HG03139 (cell line): ENCODE results near the gene IPO4.

ENCODE experiments used
- ATAC-seq: cut with Tn5 transposase; IDR thresholded peaks from one replicate; pipeline ENCODE4 v1.9.1; 2021; ENCODE audit not compliant: unreplicated experiment

Gene IPO4

DNA sequence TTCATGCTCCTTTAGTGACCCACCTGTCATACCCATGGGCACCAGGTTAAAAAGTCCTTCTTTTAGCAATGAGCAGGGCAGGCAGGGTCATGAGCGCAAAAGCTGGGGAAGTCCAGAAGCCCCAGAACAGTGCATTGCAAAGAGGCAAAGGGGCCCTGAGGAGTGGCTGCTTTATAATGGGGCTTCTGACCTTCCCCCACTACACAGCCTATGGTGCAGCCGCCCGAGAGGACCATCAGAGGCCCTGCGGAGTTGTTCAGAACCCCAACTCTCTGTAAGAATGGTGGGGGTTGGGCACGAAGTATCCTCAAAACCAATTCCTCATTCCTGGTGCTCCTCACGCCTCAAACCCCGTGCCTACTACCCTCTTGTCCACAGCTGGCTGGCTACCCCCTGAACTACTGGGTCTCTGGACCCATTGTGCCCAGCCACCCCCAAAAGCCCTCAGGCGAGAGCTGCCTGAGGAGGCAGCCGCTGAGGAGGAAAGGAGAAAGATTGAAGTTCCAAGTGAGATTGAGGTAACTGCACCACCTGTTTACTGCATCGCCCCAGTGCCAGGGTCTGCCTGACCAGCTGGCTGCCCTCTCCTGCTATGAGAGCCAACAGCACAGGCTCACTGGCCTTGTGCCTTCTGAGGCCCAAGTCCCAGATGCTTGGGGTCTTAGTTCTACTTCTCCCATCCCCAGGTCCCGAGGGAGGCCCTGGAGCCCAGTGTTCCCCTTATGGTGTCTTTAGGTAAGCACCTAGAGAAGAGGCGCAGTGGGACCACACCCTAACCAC lies 10.0 kb downstream of the IPO4 start:
- ATAC-seq, result no peak

DNA sequence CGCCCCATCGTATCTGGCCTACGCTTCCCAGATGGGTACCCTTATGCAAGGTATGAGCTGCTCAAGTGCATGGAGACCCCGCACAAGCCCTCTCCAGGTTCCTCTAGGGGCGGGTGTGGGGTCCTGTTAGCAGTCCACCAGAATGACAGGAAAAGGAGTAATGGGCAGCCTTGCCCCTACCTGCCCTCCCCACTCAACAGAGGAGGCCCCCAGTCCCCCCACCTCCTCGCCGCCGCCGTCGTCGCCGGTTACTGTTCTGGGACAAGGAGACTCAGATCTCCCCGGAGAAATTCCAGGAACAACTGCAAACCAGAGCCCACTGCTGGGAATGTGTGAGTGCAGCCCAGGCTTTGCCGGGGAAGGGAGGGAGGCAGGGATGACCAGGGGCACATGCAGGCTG lies 10.7 kb downstream of the IPO4 start:
- no peak for ATAC-seq

DNA sequence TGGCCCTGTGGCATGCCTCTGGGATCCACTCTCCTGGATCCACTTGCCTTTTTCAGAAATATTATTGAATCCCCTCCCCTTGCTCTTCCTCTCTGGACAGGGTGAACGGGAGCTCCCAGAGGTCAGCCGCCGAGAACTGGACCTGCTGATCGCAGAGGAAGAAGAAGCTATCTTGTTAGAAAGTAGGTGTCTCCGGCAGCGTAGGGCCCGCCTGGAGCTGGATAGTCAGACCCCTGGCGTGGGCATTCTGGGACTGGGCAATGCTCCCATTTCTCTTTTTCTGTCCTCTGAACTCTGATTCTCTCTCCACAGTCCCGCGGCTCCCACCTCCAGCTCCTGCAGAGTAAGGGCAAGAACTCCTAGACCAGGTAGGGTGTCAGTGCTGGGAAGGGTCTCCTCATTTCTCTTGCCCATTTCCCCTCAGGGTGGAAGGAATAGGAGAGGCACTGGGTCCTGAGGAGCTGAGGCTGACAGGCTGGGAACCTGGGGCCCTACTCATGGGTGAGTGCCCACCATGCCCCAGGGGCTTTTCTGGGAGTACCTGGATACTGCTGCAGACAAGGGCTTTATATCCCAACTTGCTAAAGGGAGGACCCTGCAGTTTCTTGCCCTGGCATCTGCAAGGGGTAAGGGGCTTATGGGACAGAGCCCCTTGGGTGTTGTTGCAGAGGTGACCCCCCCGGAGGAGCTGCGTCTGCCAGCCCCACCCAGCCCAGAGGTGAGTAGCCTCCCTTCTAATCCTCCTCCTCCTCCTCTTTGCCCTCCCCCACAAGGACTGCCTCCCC lies 11.4 kb downstream of the IPO4 start:
- no peak for ATAC-seq

DNA sequence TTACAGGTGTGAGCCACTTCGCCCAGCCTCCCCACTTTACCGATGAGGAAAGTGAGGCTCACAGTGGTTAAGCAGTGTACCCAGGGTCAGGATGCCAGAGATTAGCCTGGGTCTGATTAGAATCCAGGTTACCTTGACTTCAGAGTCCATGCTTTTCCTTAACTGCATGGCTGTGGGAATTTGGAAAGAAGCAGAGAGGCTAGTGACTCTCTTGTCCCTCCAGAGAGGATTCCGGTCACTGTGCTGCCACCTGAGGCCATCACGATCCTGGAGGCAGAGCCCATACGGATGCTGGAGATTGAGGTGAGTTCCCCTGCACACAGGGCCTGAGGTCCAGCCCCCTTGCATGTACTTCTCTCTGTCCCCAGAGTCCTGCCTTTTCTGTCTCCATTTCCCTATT lies 12.0 kb downstream of the IPO4 start:
- ATAC-seq, result no peak

DNA sequence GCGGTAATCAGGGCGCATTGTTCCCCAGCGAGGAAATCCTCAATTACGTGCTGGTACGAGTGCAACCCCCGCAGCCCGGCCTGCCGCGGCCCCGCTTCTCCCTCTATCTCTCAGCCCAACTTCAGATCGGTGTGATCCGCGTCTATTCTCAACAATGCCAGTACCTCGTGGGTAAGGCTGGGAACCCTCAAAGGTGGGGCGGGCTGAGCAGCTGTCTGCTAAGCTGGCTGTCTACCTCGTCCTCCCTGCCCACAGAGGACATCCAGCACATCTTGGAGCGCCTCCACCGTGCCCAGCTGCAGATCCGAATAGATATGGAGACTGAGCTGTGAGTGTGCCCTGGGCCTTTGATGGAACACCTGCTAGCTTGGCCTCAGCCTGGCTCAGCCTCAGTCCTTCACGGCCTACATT lies 15.7 kb downstream of the IPO4 start:
- ATAC-seq, result no peak

DNA sequence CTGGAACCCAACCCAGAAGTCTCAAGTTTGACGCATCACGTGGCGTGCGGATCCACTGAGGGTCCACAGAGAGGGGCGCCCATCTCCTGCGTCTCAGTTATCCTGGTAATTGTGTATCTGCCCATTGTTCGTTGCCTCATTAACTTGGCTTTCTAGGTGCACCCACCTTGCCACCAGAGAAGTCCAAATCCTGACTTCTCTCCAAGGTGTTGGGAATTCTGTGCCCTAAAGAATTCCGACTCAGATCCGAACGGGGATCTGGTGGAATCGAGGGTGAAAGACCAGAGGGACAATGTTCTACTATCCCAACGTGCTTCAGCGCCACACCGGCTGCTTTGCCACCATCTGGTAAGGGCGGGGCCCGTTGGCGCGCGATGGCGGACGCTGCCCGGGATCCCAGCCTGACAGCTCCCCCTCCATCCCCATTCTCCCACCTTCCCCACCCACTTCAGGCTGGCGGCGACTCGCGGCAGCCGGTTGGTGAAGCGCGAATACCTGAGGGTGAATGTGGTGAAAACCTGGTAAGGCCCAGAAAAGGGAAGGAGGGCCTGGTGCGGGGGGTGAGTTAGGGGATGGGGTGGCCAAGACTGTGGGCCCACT lies 16.3 kb downstream of the IPO4 start:
- ATAC-seq, result no peak

DNA sequence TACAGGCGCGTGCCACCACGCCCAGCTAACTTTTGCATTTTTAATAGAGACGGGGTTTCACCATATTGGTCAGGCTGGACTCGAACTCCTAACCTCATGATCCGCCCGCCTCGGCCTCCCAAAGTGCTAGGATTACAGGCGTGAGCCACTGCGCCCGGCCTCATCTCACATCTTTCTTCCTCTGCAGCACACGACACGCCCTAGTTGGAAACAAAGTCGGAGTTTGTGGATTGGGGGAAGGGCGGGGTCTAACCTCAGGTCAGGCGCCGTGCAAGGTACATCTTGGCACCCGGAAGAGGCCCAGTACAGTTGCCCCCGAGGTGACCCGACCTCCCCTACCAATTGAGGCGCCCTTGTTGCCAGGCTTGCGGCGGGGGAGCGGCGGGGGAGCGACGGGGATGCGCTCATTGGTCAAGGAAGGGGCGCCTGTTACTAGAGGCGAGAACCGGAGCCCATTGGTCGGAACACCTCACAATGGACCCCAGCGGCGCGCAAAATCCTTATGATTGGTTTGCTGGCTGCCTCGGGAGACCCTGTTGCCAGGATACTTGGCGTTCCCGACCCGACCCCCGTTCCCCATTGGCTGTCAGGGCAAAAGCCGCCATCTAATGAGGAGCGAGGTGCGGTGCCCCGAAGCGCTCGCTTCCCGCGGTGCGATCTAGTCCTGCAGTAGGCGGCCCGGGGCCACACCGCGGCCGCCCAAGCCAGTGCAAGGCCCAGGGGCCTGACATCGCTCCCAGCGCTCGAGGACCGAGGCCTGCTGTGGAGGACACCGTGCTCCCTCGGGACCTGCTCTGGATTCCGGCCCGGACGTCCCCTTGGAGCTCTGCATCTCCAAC lies 17.0 kb downstream of the IPO4 start, which contains the start of gene REC8:
REC8 (plus strand) TSS at position 659 of the 839 bp plus-strand sequence. CDS start 473 bp downstream, outside the sequence.
- peak; percentile 65 for ATAC-seq

DNA sequence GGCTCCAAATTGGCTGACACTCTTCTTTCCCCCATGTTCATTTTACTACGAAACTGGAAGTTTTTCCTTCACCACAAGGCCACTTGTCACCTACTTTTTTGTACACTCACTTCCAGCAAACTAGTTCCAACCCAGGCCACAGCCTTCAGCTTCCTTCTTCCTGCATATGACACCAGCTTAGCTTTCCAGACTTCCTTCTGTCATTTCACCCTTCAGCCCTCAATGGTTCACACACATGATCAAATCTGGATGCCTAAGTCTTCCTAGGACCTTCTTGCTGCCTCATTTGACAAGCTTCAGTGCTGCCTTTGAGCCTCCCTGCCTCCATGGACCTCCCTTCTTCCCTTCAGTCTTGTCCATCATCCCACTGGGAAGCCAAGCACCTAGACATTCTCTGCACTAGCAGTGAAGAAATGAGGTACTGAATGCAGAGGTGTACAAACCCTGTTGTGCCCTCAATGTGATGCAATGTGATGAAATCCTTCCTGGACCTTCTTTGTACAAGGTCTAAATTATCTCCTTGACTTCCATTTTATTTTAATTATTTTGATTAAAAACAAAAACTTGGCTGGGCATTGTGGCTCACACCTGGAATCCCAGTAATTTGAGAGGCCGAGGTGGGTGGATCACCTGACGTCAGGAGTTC lies 21.0 kb downstream of the IPO4 start:
- ATAC-seq, result no peak

DNA sequence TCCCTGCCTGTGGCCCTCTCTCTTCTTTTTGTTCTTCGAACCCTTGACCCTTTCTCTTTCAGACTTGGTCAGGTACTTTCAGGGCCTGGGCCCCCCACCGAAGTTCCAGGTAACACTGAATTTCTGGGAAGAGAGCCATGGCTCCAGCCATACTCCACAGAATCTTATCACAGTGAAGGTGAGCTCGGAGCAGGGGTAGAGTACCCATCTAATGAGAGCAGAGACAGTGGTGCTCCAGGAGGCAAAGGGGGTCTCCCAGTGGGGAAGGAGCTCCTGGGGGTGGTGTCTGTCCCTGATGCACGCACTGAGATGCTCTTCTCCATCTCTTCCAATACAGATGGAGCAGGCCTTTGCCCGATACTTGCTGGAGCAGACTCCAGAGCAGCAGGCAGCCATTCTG lies 22.8 kb downstream of the IPO4 start:
- no peak for ATAC-seq

DNA sequence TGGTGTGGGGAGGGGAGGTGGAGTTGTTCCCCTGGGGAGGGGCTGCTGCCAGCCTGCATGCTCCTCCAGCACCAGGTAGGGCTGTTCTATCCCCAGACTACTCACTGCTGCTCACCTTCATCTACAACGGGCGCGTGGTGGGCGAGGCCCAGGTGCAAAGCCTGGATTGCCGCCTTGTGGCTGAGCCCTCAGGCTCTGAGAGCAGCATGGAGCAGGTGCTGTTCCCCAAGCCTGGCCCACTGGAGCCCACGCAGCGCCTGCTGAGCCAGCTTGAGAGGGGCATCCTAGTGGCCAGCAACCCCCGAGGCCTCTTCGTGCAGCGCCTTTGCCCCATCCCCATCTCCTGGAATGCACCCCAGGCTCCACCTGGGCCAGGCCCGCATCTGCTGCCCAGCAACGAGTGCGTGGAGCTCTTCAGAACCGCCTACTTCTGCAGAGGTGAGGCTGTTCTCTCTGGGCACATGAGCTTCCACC lies 24.1 kb downstream of the IPO4 start:
- no peak for ATAC-seq

DNA sequence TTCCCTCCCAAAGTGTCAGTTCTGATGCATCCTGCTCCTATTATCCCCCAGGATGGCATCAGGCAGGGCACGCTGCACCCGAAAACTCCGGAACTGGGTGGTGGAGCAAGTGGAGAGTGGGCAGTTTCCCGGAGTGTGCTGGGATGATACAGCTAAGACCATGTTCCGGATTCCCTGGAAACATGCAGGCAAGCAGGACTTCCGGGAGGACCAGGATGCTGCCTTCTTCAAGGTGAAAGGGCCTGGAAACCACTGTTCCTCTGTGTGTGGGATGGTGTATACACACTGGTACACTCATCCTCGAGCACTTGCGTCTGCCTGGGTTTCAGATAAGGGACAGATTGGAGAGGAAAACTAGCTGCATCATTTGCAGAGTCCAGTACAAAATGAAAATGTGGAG lies 26.5 kb downstream of the IPO4 start:
- ATAC-seq, result no peak

DNA sequence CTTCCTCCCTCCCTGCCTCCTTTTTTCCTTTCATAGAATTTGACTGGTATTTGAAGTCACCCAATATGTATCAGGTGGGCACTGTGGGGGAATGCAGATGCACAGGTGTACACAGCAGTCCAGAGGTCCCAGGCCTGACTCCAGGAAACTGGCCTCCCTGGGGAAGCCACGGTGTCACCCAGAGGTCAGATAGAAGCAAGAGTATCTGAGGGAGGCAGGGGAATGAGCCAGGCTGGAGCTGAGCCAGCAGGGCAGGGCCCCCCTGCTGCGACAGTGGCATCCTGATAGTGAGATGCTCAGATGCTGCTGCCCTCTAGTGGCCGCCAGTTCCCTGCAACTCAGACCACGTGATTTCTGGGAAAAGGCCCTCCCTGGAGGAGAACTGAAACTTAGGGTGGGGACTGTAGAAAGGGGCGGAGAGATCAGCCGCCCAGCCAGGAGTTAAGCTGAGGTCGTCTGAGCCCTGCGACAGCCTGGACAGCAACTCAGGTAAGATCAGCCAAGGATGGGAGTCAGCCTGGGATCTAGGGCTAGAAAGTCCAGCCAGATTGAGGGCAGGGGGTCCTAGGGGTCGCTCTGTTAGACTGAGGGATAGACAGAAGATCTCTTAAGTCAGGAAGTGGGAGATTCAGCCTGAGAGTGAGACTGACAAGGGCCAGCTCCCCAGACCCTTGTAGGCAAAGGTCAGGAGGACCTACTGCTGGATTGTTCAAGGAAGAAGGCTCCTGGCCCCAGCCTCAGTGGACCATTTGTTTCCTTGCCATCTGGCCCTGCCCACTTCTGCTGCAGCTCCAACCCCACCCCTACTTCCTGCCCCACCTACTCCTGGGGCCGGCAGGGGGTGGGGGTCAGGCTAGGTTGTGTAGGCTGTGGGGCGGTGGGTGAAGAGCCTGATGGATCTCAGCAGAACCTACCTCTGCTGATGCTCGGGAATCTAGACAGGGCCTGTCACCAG lies 27.5 kb downstream of the IPO4 start, which contains the start of gene IRF9:
IRF9 (plus strand) TSS at position 416 of the 955 bp plus-strand sequence. CDS start 880 bp downstream, outside the sequence.
- ATAC-seq, result peak; percentile 68

DNA sequence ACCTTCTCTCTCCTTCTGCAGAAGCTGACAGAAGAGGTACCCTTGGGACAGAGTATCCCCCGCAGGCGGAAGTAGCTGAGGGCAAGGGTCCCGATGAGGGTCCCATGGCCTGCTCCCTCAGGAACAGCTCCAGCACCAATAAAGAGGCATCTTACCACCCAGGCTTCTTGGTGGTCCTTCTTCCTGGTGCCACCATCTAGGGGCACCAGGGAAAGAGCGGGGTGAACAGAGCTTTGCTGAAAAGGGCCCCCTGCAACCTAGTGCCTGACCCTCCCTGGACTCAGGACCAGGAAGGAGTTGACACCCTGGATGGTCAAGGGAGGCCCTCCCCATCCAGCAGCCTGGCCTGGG lies 28.1 kb downstream of the IPO4 start:
- no peak for ATAC-seq

DNA sequence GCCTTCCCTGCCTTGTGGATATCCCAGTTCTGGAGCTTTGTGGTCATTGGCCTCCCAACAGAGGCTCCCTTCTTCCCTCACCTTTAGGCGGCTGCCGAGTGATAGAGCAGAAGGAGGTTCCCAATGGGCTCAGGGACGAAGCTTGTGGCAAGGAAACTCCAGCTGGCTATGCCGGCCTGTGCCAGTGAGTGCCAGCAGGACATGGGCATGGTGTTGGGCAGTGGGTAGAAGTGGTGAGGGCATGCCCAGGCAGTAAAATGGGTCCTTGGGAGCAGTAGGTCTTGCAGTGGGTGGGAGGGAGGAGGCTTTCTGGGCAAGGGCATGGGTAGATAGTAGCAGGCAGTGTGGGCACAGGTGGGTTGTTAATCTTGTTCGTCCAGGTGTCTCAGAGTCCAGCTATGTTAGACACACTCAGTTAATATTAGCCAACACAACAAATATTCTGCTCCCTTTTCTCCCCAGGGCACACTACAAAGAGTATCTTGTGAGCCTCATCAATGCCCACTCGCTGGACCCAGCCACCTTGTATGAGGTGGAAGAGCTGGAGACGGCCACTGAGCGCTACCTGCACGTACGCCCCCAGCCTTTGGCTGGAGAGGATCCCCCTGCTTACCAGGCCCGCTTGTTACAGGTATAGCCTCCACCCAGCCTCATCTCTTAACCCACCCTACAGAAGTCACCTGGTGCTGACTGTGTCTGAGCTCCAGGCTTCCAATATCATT lies 28.7 kb downstream of the IPO4 start:
- no peak for ATAC-seq

DNA sequence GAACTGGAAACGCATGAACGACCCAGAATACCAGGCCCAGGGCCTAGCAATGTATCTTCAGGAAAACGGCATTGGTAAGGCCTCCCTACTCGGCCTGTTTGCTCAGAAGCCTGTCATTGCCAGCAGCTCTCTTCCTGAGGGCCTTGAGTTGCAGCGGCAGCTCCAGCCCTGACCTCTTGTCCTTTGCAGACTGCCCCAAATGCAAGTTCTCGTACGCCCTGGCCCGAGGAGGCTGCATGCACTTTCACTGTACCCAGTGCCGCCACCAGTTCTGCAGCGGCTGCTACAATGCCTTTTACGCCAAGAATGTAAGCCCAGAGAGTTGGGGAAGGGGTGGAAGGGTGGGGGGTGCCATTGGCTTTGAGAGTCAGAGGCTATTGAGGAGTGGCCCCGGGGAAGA lies 31.3 kb downstream of the IPO4 start:
- no peak for ATAC-seq

DNA sequence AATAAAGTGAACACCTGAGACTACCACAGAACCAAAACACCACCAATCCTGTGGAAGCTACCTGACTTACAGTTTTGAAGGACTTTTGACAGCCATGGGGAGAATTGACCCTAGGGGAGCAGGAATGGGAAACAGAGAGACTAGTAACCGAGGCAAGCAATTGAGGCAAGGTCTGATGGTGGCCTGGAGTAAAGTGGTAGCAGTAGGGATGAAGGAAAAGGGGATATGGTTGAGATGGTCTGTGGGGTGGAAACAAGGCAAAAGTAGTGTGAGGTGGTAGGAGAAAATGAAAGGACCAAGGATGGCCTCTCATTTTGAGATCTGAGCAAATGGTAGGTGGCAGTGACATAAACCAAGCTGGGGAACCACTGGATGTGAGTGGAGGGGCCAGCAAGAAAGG lies 31.8 kb downstream of the IPO4 start:
- ATAC-seq, result no peak

DNA sequence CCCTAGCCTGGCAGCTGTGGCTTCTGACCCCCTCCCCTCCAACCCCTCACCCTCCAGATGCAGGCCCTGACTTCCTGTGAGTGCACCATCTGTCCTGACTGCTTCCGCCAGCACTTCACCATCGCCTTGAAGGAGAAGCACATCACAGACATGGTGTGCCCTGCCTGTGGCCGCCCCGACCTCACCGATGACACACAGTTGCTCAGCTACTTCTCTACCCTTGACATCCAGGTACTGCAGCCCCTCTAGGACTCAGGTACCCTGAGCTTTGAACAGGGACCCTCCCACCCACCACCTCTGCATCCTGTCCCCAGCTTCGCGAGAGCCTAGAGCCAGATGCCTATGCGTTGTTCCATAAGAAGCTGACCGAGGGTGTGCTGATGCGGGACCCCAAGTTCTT lies 33.5 kb downstream of the IPO4 start:
- no peak for ATAC-seq

DNA sequence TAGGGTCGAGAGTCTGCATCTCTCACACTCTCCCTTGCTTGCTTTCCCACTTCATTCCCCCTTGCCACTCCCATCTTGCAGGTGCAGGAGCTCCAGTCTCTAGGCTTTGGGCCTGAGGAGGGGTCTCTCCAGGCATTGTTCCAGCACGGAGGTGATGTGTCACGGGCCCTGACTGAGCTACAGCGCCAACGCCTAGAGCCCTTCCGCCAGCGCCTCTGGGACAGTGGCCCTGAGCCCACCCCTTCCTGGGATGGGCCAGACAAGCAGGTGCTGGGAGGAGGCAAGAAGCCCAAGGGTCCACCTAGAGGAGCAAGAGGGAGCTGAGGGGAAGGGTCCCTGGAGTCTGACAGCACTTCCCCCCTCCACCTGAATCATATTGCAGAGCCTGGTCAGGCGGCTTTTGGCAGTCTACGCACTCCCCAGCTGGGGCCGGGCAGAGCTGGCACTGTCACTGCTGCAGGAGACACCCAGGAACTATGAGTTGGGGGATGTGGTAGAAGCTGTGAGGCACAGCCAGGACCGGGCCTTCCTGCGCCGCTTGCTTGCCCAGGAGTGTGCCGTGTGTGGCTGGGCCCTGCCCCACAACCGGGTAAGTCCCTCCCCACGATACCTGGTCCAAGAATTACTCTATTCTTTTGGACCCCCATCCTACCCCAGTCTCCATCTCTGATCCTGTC lies 37.1 kb downstream of the IPO4 start:
- ATAC-seq, result no peak
